Measurements from ENCODE around the gene MAGEF1.

The MAGEF1 gene, protein sequence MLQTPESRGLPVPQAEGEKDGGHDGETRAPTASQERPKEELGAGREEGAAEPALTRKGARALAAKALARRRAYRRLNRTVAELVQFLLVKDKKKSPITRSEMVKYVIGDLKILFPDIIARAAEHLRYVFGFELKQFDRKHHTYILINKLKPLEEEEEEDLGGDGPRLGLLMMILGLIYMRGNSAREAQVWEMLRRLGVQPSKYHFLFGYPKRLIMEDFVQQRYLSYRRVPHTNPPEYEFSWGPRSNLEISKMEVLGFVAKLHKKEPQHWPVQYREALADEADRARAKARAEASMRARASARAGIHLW

DNA sequence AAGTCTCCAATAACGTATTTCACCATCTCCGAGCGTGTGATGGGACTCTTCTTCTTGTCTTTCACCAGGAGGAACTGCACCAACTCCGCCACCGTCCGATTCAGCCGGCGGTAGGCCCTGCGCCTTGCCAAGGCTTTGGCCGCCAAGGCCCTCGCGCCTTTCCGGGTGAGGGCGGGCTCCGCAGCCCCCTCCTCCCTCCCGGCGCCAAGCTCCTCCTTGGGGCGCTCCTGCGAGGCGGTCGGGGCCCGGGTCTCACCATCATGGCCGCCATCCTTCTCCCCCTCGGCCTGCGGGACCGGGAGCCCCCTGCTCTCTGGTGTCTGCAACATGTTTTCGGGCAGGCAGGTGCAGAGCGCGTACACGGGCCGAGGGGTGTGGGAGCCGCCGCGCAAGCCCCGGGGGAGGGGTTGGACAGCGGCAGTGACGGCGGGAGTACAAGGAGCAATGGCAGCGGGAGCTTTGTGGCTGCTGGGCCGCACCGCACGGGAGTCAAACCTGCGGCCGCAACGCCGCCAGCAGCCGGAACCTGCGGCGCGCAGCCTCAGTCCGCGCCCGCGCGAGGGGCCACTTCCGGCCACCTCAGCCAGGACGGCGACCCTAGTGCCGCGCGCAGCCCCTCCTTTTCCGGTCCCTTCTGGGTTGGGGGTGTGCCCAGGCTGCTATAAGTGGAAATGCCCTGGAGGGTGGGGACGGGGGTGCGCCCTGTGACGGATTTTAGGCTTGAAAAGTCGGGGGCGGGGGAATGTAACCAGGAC, at the start of gene MAGEF1:
Gene MAGEF1, minus strand, starts transcription at position 572 of the 755 bp plus-strand sequence. Its CDS starts 243 bp downstream, at position 329.
- peak; percentile 80 for DNase-seq (ENCODE audit: low spot score)

DNA sequence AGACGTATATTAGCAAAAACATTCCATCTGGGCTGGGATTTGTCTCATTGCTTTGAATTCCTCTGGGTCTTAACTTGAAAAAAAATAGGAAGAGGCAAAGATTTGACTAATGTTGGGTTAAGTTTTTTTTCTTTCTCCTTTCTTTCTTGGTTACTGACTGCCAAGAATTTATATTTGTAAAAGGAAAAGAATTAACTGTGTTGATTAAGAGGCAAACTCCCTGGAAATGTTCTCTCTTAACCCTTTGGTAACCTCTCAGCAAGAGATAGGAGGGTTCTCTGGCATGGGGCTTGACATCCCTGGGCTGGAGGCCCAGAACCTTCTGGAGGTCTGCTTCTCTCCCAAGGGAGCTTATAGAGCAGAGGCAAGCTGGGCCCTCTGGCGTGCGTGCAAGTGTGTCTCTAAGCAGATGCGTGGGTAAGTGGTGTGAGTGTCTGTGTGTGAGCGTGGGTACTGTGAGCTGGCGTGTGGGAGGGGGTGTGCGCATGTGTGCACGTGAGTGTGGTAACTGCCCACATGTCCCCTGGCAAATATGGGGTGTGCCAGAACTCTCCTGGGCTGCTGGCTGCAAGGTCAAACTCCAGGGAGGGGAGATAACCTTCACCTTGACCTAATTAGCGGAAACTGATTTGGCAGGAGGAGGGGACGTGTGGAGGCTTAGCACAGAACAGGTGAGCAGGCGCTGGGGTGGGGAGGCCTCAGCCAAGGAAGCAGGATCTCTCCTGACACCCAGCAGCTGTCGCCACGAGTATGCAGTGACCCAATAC, 49.4 kb upstream of the MAGEF1 start:
- no peak for DNase-seq (ENCODE audit: low spot score)

DNA sequence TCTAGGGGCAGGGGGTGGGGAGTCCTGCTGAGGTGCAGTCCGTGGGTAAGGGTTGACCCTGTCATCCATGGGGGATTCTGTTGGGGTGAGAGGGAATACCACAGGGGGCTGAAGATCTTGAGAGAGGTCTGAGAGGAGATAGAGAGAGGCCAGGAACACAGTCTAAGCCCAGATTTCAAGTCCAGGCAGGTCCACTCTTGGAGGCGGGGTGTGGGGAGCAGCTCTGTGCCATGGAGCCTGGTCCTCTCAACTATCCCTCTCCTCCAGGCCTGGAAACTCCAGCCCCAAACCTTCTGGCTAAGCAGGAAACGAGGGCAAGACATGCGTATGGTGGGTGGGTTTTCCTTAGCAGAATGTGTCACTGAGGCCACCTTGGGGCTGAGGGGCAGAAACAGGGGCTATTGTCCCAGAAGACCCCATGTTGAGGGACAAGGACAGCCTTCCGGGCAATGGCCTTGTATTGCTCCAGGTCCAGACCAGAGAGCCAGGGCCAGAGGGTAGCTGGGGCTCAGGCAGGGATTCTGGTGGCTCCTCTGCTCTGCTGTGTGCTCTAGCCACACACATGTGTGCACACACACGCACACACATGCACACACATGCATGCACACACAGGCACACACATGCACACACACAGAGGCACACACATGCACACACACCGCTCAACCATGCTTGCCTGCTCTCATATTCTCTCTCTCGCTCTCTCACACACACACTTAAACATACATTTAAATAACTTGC, 48.6 kb upstream of the MAGEF1 start:
- no peak for DNase-seq (ENCODE audit: low spot score)

DNA sequence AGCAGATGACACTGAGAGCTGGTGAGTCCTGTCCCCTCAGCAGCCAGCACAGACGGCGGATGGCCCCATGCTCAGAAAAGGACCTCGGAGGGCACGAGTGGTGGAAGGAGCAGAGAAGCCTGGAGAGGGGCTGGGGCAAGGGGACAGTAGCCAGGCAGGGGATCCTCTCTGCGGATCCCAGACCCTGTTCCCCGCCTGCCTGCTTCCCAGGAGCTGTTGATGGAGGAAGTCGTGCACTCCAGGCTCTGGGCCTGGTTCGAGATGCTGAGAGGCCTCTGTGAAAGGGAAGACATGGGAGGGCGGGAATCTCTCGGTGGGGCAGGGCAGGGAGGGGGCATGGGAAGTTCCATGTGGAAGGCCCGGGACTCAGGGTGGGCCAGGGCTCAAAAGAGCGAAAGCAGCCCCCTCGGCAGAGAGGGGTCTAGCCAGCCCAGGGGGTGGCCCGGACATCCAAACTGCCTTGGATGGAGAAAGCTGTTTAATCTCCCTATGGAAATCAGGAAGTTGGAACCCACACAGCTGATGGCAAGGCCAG, 47.9 kb upstream of the MAGEF1 start:
- no peak for DNase-seq (ENCODE audit: low spot score)

DNA sequence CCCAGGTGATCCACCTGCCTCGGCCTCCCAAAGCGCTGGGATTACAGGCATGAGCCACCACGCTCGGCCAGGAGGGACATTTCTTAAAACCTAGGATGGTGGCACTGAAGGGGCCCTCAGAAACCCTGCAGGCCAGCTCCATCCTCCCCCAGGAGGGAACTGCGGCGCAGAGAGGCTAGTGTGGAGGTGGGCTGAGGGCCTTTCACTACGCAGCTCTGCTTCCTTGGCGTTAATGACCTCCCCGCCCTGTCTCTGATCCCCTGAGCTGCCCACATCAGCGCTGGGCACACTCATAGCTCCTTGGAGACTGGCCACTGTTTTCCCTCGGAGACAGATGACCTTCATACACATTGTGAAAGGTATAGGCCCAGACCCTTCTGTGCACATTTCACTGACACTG, 46.2 kb upstream of the MAGEF1 start:
- no peak for DNase-seq (ENCODE audit: low spot score)

DNA sequence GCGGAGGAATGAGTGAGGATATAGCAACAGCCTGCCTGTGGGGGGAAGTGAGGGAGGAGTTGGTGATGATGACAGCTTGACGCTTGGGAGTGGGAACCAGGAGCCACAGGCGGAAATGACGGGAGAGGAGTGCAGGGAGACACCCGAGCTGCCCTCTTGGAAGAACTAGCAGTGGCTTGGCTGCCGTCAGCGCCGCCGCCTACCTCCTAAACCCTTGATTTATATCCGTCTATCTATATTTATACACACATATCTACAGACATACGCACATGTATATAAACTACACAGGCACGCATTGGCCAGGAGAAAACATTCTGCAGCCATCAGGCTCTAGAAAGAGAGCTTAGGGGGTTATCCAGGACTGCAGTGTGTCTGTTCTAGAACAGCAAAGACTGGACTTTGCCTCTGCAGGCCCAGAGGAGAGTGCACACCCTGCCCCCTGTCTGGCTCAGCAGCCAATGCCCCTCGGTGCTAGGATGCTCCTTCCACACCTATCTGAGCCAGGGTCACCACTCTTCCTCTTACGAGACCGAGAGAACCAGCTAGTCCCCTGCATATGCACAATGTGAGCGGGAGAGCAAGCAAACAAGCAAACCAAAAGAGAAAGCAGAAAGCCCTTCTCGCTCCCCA, 45.3 kb upstream of the MAGEF1 start:
- no peak for DNase-seq (ENCODE audit: low spot score)

DNA sequence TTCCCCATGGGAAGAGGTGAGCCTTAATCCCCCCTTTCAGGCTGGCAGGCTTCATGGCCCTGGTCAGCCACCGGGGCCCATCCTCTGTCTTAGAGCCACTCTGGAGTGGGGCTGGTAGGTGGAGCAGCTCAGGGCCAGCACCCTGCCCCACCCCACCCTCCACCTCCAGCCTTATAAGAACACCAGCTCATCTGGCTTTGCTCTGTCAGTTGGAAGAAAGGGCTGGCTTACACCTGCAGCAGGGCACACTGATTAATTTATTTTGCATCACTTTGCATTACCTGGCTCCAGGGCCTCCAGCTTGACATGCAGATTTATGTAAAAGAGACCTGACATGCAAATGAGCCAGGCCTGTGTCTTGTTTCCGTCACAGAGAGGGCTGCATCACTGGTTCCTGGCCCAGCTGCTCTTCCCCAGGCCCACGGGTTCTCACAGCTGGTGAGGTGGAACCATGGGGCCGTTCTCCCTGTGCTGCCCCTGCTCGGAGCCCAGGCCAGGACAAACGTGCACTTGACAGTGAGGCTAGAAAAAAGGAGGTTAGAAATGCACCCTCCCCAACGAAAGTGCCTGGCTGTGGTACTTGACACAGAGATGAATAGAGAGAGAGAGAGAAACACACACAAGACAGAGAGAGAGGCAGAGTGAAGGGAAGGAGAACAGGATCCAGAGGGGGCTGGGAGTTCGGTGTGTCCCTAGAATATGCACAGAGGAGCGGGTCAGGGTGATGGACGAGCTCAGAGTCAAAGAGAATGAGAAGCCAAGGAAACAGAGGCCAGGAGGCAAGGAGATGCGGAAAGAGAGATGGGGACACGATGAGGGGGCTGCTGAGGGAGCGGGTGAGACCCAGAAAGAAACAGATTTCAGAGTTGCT, 44.5 kb upstream of the MAGEF1 start:
- peak; percentile 84 for DNase-seq (ENCODE audit: low spot score)

DNA sequence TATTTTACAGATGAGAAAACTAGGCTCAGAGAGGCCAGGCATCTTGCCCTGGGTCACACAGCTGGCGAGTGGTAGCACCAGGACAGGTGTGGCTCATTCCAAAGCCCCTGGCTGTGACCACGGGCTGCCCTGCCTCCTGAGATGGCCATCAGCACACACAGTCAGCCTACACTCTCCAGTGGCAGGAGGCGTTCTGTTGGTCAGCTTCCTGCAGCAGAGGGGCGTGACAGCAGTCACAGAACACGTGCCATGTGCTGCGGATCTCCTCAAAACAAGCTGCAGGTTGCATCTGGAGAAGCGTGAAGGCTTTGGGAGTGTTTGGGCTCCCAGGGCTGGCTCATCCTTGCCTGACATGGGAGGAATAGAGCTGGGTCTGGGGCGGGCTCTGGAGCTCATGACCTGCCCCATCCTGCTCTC, 43.5 kb upstream of the MAGEF1 start:
- no peak for DNase-seq (ENCODE audit: low spot score)

DNA sequence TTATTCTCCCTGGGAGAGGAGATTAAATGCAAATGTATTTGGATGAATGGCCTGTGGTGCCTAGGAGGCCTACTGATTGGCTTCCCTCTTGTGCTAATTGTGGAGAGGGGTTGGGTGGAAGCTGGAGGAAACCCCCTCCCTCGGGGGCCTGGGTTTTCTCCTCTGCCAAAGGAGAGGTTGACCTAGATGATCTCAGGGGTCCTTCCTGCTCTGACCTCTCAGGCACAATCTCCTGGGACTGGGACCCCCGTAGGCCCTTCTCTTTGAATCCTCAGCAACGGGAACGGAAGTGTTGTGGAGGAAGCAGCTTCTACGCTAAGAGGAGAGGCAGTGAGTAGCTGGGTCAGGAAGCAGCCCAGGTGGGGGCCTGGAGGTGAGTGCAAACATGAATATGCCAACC, 40.5 kb upstream of the MAGEF1 start:
- no peak for DNase-seq (ENCODE audit: low spot score)

DNA sequence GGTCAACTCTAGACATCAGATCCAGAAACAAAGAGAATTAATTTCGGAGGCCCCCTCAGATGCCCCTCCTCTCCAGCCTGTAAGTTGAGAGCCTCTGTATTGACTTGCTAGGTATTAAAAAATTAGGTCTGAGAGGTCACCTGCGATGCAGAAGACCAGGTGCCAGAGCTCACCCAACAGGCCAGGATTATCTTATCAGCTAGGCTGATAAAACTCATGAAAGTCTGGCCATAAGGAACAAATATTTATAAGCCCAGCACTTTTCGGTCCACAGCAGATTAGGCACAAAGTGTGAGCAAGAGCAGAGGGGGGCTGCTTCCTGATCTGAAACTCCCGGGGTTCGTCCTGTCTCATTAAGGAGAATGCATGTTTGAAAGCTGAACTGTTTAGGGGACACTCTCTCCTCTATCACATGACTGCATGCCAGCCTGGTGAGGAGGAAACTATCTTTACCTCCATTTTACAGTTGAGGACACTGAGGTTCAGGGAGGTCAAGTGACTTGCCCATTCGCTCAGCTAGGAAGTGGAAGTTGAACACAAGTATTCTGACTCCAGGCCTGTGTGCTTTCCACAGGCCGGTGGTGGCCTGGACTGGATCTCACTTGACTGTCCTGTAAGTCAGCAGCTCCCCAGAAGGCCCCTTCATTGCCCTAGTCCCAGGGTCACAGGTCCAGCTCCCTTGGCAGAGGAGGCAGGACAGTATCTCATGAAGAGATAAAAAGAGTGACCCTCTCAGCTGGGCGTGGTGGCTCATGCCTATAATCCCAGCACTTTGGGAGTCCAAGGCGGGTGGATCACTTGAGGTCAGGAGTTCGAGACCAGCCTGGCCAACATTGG, 39.6 kb upstream of the MAGEF1 start:
- no peak for DNase-seq (ENCODE audit: low spot score)

DNA sequence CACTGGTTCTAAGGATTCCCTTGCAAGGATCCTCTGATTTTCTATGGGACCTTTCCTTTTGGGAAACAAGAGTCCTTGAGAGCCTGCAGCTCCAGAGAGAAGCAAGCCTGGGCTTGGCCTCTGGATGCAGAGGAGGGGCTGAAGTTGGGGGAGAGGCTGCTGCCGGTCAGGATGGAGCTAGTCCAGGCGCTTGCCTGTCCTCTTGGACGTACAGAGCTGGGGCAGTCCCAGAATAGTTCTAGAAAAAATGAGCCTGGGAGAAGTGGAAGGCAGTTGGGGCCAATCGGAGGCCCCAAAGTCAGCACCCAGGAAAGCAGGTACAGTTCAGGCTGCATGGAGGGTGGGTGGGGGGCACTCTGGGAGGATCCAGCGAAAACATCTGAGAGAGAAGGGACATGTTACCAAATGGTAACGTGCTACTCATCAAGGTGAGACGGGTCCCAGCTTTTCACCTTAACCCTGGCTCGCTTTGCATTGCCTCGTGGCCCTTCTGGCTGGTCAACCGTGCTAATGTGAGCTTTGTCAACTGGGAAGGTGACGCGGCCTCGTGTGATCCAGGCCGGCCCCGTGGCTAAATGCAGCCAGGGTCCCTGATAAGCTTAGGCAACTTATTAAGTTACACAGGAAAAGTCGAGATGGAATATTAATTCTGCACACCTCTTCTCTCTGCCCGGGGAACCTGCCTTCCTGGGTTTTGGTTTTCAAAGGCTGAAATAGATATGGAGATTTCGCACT, 38.7 kb upstream of the MAGEF1 start:
- no peak for DNase-seq (ENCODE audit: low spot score)

DNA sequence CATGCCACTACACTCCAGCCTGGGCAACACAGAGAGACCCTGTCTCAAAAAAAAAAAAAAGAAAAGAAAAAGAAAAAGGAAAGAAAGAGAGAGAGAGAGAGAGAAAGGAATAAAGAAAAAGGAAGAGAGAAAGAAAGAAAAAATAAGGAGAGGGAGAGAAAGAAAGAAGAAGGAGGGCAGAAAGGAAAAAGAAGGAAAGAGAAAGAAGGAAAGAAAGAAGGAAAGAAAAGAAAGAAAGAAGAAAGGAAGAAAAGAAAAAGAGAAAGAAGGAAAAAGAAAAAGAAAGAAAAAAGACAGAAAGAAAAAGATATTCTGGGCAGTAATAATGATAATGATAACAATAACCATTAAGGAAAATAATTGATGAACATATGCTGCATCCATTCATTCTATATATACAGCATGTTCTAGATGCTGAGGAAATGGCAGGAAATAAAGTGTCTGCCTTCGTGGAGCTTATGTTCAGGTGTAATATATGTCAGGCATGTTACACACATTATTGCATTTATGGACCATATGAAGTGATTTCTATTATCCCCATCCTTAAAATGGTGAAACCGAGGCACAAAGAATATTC, 37.4 kb upstream of the MAGEF1 start:
- DNase-seq (ENCODE audit: low spot score) = no peak

DNA sequence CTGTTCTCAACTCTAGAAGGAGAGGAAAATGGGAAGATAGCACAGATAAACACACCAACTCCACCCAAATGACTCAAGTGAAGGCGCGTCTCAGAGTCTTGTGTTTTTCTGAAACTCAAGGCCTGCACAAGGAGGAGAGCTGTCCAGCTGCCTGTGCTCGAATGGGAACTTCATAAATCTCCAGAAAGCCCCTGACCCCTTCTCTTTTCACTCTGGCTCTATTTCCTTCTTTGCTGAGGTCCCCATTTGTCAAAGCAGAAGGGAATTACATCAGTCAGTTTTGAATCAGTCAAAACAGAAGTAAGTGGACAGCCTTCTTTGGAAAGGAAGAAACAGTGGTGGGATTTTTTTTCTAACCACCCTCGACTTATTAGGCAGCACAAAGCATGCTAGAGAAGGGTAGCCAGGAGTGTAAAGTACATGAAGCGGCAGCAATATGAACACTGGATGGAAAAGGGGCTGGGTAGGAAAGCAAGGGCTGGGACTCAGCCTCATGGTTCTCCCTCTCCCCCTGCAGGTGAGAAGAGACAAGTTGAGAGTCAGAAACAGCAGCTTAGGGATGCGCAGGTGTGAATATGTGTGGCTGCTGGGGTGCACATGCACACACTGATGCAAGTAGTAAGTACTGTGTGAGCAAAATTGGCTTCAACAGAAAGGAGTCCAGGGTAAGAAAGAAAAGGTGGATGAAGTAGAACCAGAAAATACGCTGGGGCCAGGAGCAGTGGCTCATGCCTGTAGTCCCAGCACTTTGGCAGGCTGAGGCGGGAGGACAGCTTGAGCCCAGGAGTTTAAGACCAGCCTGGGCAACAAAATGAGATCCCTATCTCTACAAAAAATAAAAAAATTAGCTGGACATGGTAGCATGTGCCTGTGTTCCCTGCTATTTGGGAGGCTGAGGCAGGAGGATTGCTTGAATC, 36.6 kb upstream of the MAGEF1 start:
- peak; percentile 36 for DNase-seq (ENCODE audit: low spot score)

DNA sequence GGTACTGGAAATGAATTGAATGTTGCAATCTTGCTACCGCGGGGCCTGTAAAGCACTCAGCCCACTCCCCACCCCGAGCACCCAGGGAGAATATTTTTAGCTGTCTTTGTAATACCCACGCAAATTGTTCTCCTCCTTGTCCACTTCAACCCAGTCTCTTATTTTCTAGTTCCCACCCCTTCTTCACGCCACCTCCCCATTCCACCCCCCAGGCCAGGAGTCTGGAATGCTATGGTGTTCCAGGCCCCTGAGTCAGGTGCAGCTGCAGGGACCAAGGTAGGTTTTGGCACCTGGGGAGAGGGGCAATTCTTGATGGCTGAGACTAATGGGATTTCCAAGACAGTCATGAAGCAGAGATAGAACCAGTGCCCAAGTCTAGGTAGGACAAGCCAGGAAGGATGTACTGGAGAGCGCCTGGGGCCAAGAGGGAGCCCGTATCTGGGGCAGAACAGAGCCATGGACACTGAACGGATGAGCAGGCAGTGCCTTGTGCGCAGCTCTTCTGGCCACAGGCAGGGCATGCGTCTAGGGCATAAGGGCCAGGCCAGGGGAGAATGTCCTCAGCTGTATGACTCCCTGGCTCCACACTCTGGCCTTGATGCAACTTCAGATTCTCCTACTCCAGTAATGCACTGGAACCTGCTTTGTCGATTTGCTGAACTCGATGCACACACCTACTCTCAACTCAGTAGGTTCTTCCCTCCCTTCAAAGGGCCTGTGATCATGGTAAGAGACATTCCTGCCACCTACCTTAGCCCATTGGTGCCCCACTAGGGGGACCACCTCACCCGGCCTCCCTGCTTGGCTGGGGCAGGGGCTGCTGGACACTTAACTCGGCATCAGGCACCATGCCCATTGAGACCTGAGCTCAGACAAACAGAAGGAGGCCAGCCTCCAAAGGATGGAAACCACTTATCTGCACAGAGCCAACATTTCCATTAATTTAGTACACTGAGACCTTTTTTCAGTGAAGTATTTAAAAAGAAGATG, 34.6 kb upstream of the MAGEF1 start:
- DNase-seq (ENCODE audit: low spot score) = no peak

DNA sequence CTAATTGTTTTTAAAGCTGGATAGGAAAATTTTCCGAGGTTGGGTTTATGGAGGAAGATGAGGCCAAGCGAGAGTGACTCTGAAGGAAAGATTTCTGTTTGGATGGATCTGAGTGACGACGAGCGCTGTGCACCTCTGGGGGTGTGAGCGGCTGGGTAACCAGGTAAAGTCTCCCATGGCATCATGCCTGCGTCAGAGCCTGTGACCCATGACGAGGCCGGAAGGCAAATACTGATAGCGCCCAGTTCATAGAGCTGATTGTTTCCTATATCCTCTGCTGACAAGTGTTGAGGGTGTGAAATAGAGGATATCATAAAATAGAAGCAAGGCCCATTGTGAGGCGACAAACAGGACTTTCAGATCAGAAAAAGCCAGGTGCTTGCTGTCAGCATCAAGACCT, 33.7 kb upstream of the MAGEF1 start:
- no peak for DNase-seq (ENCODE audit: low spot score)

DNA sequence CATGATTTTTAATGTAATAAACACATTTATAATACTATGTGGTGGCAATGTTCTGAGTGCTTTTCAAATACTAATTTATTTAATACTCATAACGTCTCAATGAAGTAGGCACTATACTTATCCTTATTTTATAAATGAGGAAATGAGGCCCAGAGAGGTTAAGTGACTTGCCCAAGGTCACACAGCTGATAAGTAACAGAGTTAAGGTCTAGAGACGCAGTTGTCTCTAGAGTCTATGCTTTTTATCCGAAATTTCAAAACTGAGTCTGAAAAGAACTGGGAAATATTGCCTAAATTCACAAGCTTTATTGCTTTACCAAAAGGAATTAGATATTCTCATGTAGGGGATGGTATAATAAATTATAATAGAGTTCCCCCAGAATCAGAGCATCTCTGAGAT, 31.4 kb upstream of the MAGEF1 start:
- no peak for DNase-seq (ENCODE audit: low spot score)
